Suprapubic skin (tissue), 3 donors: Measurements from ENCODE around the gene PDIA6.

ENCODE experiments used
- CTCF ChIP-seq, 2 donors: fragments of 200-600 bp in 1 of 2; fragments of 450-650 bp in 1 of 2; sonication (generic) in 1 of 2; IDR thresholded peaks; one replicate each; pipeline ENCODE4 v1.5.1; 2016 to 2019; ENCODE audit warnings: antibody characterized with exemption in 2 of 2, mild to moderate bottlenecking in 1 of 2, moderate library complexity in 1 of 2
- POLR2A ChIP-seq, 2 donors: fragments of 450-650 bp; IDR thresholded peaks; one replicate each; pipeline ENCODE4 v1.6.1; 2017; ENCODE audit warnings: antibody characterized with exemption in 2 of 2, mild to moderate bottlenecking in 2 of 2, moderate library complexity in 2 of 2

GRCh38 chr2:10844097-10844496, 31.5 kb upstream of the PDIA6 start:
- no peak for TF ChIP-seq CTCF (IDR thresholded peaks at IDR 0.05)
- TF ChIP-seq POLR2A (IDR thresholded peaks at IDR 0.05) = no peak
